HepG2 (cell line): Measurements from ENCODE around the gene BTBD17. TPM values are rescaled to one million over a fixed set of nuclear protein-coding genes. Genes with fewer than 3 reads are reported as not detected.

ENCODE experiments used
- ATAC-seq: fragments of 200-7000 bp; cut with Tn5 transposase; 3 replicates; pipeline ENCODE4 v1.9.1; 2020; ENCODE audit warnings: mild to moderate bottlenecking, moderate library complexity
- Bru-seq: library from RNA; stranded (reverse); fragments of 400-500 nt; gene quantifications from one replicate; lab custom pipeline; 2021; lab: Mats Ljungman, UMichigan
- BruChase-seq, 2 experiments: library from RNA; stranded (reverse); fragments of 400-500 nt; gene quantifications; one replicate each; lab custom pipeline; 2021; lab: Mats Ljungman, UMichigan
- BruUV-seq: library from RNA; stranded (reverse); fragments of 400-500 nt; replicated peaks from 2 replicates; lab custom pipeline; 2021; lab: Mats Ljungman, UMichigan
- CTCF ChIA-PET: fragments of 300-600 bp; formaldehyde crosslinking; extraction: SDS; loops from one replicate; lab custom pipeline; 2021; ENCODE audit warnings: low total read pairs, inconsistent platforms, low intra/inter-chr PET ratio; lab: Yijun Ruan, JAX
- POLR2A ChIA-PET: fragments of 350-600 bp; sonication (Branson Sonifier 250); formaldehyde crosslinking; loops from one replicate; lab custom pipeline; 2020; ENCODE audit warnings: antibody characterized with exemption, inconsistent platforms; lab: Yijun Ruan, JAX
- DNase-seq: peaks from one replicate; pipeline ENCODE4 v3.0.0-alpha.2; 2015; ENCODE audit warnings: low spot score
- FAIRE-seq: peaks from 3 replicates; lab custom pipeline; 2011; peaks lifted over from hg19 to GRCh38; lab: Jason Lieb, UNC
- H2AFZ ChIP-seq: one replicate; pipeline ENCODE4 v1.6.1; 2011; ENCODE audit warnings: low read length, inconsistent platforms
- H3K27ac ChIP-seq: fragments of 300-600 bp; 3 replicates; pipeline ENCODE4 v1.8.0; 2011; ENCODE audit warnings: mixed run types, mild to moderate bottlenecking, mixed read lengths, low read length, inconsistent platforms; ENCODE audit not compliant: insufficient read depth; ENCODE audit errors: extremely low read length
- H3K27me3 ChIP-seq, 2 experiments: fragments of 200-600 bp in 1 of 2; 2 replicates in 1 of 2; 3 replicates in 1 of 2; pipeline versions ENCODE4 v1.6.0 to v1.8.0; 2011; ENCODE audit warnings: low read length in 2 of 2, mild to moderate bottlenecking in 2 of 2, moderate library complexity in 2 of 2, inconsistent platforms in 1 of 2; ENCODE audit not compliant: insufficient read depth in 2 of 2, control insufficient read depth in 1 of 2
- H3K36me3 ChIP-seq, 2 experiments: fragments of 200-600 bp in 1 of 2; replicated peaks in 1 of 2; 2 replicates in 1 of 2; 3 replicates in 1 of 2; pipeline versions ENCODE4 v1.5.1 to v1.8.0; 2011; ENCODE audit warnings: low read length in 2 of 2, inconsistent platforms in 1 of 2; ENCODE audit not compliant: insufficient read depth in 2 of 2, control insufficient read depth in 1 of 2
- H3K4me1 ChIP-seq: 2 replicates; pipeline ENCODE4 v1.5.1; 2012; ENCODE audit warnings: low read length, inconsistent platforms; ENCODE audit not compliant: insufficient read depth
- H3K4me2 ChIP-seq: 2 replicates; pipeline ENCODE4 v1.6.0; 2011; ENCODE audit warnings: low read depth, low read length, inconsistent platforms
- H3K4me3 ChIP-seq, 3 experiments: fragments of 200-600 bp in 1 of 3; sonication (generic), shearing (Covaris generic) in 1 of 3; replicated peaks in 1 of 3; 2 replicates each; pipeline ENCODE4 v1.5.1; 2011 to 2016; ENCODE audit warnings: low read length in 3 of 3, inconsistent platforms in 2 of 3, low read depth in 2 of 3, mild to moderate bottlenecking in 2 of 3, control low read depth in 1 of 3, mixed read lengths in 1 of 3; ENCODE audit not compliant: insufficient read depth in 1 of 3
- H3K79me2 ChIP-seq: one replicate; pipeline ENCODE4 v1.6.1; 2011; ENCODE audit warnings: low read length, inconsistent platforms; ENCODE audit not compliant: insufficient read depth
- H3K9ac ChIP-seq: 2 replicates; pipeline ENCODE4 v1.6.0; 2011; ENCODE audit warnings: mild to moderate bottlenecking, low read depth, low read length, inconsistent platforms; ENCODE audit not compliant: insufficient read depth
- H3K9me3 ChIP-seq: 2 replicates; pipeline ENCODE4 v1.5.1; 2012; ENCODE audit warnings: mild to moderate bottlenecking, low read length
- H4K20me1 ChIP-seq: 2 replicates; pipeline ENCODE4 v1.6.0; 2011; ENCODE audit warnings: inconsistent platforms, mild to moderate bottlenecking, low read length, moderate library complexity; ENCODE audit not compliant: insufficient read depth
- AFF4 ChIP-seq: sonication (generic); formaldehyde crosslinking; IDR thresholded peaks from 2 replicates; pipeline ENCODE4 v1.4.0; 2020; ENCODE audit warnings: missing genetic modification reagents
- GABPB1 ChIP-seq: IDR thresholded peaks from 2 replicates; pipeline ENCODE4 v1.6.1; 2016; ENCODE audit warnings: mild to moderate bottlenecking, missing genetic modification reagents, moderate library complexity, missing compliant biosample characterization
- GTF3A ChIP-seq: sonication (generic); formaldehyde crosslinking; conservative IDR thresholded peaks from 2 replicates; pipeline ENCODE4 v1.4.0; 2020; ENCODE audit warnings: mild to moderate bottlenecking, missing genetic modification reagents
- HMGA1 ChIP-seq: sonication (generic); formaldehyde crosslinking; conservative IDR thresholded peaks from 2 replicates; pipeline ENCODE4 v1.4.0; 2020; ENCODE audit warnings: missing genetic modification reagents
- MIER2 ChIP-seq: IDR thresholded peaks from 2 replicates; pipeline ENCODE4 v1.6.1; 2016; ENCODE audit warnings: missing biosample characterization, missing genetic modification reagents
- NFYB ChIP-seq: sonication (generic); formaldehyde crosslinking; IDR thresholded peaks from 2 replicates; pipeline ENCODE4 v1.4.0; 2020; ENCODE audit warnings: missing genetic modification reagents
- POLR2G ChIP-seq: fragments of 200-400 bp; formaldehyde crosslinking; IDR thresholded peaks from 2 replicates; pipeline ENCODE4 v1.6.1; 2018; ENCODE audit warnings: mild to moderate bottlenecking, low read depth, low read length, moderate library complexity
- RAD21 ChIP-seq: fragments of 450-650 bp; formaldehyde crosslinking; IDR thresholded peaks from 2 replicates; pipeline ENCODE4 v1.5.0; 2020; ENCODE audit warnings: mild to moderate bottlenecking
- TBX3 ChIP-seq: fragments of 450-650 bp; IDR thresholded peaks from 2 replicates; pipeline ENCODE4 v1.6.1; 2017; ENCODE audit warnings: antibody characterized with exemption, mild to moderate bottlenecking, inconsistent platforms, borderline replicate concordance
- TRIM24 ChIP-seq: sonication (generic); formaldehyde crosslinking; IDR thresholded peaks from 2 replicates; pipeline ENCODE4 v1.8.0; 2022; ENCODE audit warnings: mild to moderate bottlenecking, missing genetic modification reagents
- ZFYVE20 ChIP-seq: sonication (generic); formaldehyde crosslinking; IDR thresholded peaks from 2 replicates; pipeline ENCODE4 v1.8.0; 2023; ENCODE audit warnings: low read depth, mild to moderate bottlenecking, moderate library complexity, missing genetic modification reagents, borderline replicate concordance
- ZNF280B ChIP-seq: sonication (generic); formaldehyde crosslinking; IDR thresholded peaks from 2 replicates; pipeline ENCODE4 v1.5.0; 2020; ENCODE audit warnings: missing genetic modification reagents, mild to moderate bottlenecking, borderline replicate concordance
- ZNF747 ChIP-seq: sonication (generic); formaldehyde crosslinking; IDR thresholded peaks from 2 replicates; pipeline ENCODE4 v1.8.1; 2023; ENCODE audit warnings: missing genetic modification reagents, mild to moderate bottlenecking, borderline replicate concordance
- ZNF768 ChIP-seq: sonication (generic); formaldehyde crosslinking; IDR thresholded peaks from 2 replicates; pipeline ENCODE4 v1.4.0; 2020; ENCODE audit warnings: missing genetic modification reagents
- WGBS: methylation state at CpG from one replicate; pipeline ENCODE4 v1.1.6; 2017; ENCODE audit warnings: low lambda C conversion rate; 5-methylcytosine and 5-hydroxymethylcytosine counted together
- in situ Hi-C: cut with HindIII; loops from 2 replicates; pipeline ENCODE4 v1.10.0; 2017; ENCODE audit warnings: low pct_unique_long_range_greater_than_20kb; ENCODE audit not compliant: extremely low pct_ligation_motif_present
- intact Hi-C: fragments of 100-400 bp; cut with micrococcal nuclease; formaldehyde crosslinking; loops from one replicate; pipeline ENCODE4 v1.10.0; 2022; ENCODE audit not compliant: unreplicated experiment
- long read RNA-seq, 2 experiments: library from RNA in 1 of 2; library from polyadenylated mRNA in 1 of 2; stranded (forward) in 1 of 2; unstranded in 1 of 2; transcript quantifications; one replicate each; pipeline ENCODE4 v2.0.0, GENCODE V29; 2019 to 2022
- polyA minus RNA-seq, 3 experiments: library from RNA; depleted of rRNA, polyadenylated mRNA; stranded (reverse); fragments of >200 nt; gene quantifications; 2 replicates each; pipeline ENCODE4 v1.2.3, GENCODE V29; 2011; ENCODE audit warnings: low replicate concordance in 1 of 3
- polyA plus RNA-seq, 8 experiments: library from polyadenylated mRNA; depleted of rRNA in 3 of 8; stranded (reverse) in 7 of 8; unstranded in 1 of 8; fragments of >200 nt; fragmentation: Illumina TruSeq in 4 of 8; extraction: Trizol in 4 of 8; gene quantifications; 2 replicates each; pipeline versions ENCODE4 v1.2.1 to v1.2.3, GENCODE V29; 2011 to 2016; ENCODE audit warnings: low read depth in 4 of 8, missing spikeins in 1 of 8, mixed read lengths in 1 of 8; ENCODE audit not compliant: insufficient read depth in 1 of 8
- total RNA-seq, 5 experiments: library from RNA; depleted of rRNA; stranded (reverse); fragments of >200 nt; fragmentation: Illumina TruSeq; extraction: Trizol; gene quantifications; 2 replicates each; pipeline ENCODE4 v1.2.3, GENCODE V29; 2016; ENCODE audit warnings: low read depth in 1 of 5

The BTBD17 gene
- total RNA-seq (2016; rRNA removed; fragmentation: Illumina TruSeq; extraction: Trizol) (not detected in 2 replicates), polyA plus RNA-seq (2011; rRNA removed) (not detected in 2 replicates), polyA minus RNA-seq (2011; rRNA and poly(A)+ RNA removed; ENCODE audit: low replicate concordance) (not detected in 2 replicates), Bru-seq, nascent RNA (not detected), BruChase-seq, experiment 1, labeled RNA remaining after a 6-hour chase (not detected), BruChase-seq, experiment 2, labeled RNA remaining after a 2-hour chase (not detected)
- total RNA-seq (2016; cell fraction: cytosol; rRNA removed; fragmentation: Illumina TruSeq; extraction: Trizol; ENCODE audit: low read depth) = not detected in 2 replicates
- not detected in 2 replicates for total RNA-seq (2016; cell fraction: insoluble cytoplasmic fraction; rRNA removed; fragmentation: Illumina TruSeq; extraction: Trizol)
- not detected in 2 replicates for total RNA-seq (2016; cell fraction: membrane; rRNA removed; fragmentation: Illumina TruSeq; extraction: Trizol)
- not detected in 2 replicates for total RNA-seq (2016; cell fraction: nucleus; rRNA removed; fragmentation: Illumina TruSeq; extraction: Trizol)
- polyA plus RNA-seq (2011; cell fraction: cytosol; rRNA removed) = not detected in 2 replicates
- 0.09 TPM in 1 of 2 replicates, not detected in the other for polyA plus RNA-seq (2011; cell fraction: nucleus; rRNA removed)
- polyA plus RNA-seq (2012) = not detected in 2 replicates
- not detected in 2 replicates for polyA plus RNA-seq (2016; cell fraction: cytosol; fragmentation: Illumina TruSeq; extraction: Trizol; ENCODE audit: low read depth)
- not detected in 2 replicates for polyA plus RNA-seq (2016; cell fraction: insoluble cytoplasmic fraction; fragmentation: Illumina TruSeq; extraction: Trizol; ENCODE audit: low read depth)
- polyA plus RNA-seq (2016; cell fraction: membrane; fragmentation: Illumina TruSeq; extraction: Trizol; ENCODE audit: low read depth) = not detected in 2 replicates
- not detected in 2 replicates for polyA plus RNA-seq (2016; cell fraction: nucleus; fragmentation: Illumina TruSeq; extraction: Trizol; ENCODE audit: insufficient read depth, low read depth)
- not detected in 2 replicates for polyA minus RNA-seq (2011; cell fraction: cytosol; rRNA and poly(A)+ RNA removed)
- not detected in 2 replicates for polyA minus RNA-seq (2011; cell fraction: nucleus; rRNA and poly(A)+ RNA removed)
- long read RNA-seq, experiment 1 = 0 reads
- long read RNA-seq, experiment 2 = 0 reads

- ChIA-PET POLR2A (no interaction called here), CTCF (interaction anchor here (2.0 kb wide), 1 partner anchor 61 kb away, joined by 10 read pairs; no protein-coding TSS in a partner anchor)
- no peak within 1 kb of the TSS for H3K27ac ChIP-seq
- H3K4me3 ChIP-seq = no peak within 1 kb of the TSS
- ATAC-seq (peak; percentile 92), FAIRE-seq (no peak), DNase-seq (peak; percentile 30)
- H2AFZ ChIP-seq = no peak within 1 kb of the TSS
- in situ Hi-C loops (no loop called here), intact Hi-C loops (loop anchor here (1.0 kb wide), 1 partner anchor 60 kb away; no protein-coding TSS in a partner anchor)
- H3K79me2 ChIP-seq = no peaks in the 10 kb centered on the region
- H3K36me3 ChIP-seq = no peaks in the 10 kb centered on the region
- H4K20me1 ChIP-seq = no peaks in the 10 kb centered on the region
- 19% methylated on average over 15 of the region's 28 CpGs for WGBS
- no peaks in the 10 kb centered on the region for H3K4me1 ChIP-seq
- peaks cover 4 to 72% of the 10 kb centered on the region in 2 experiments; a peak in 4 of 5 replicates for H3K27me3 ChIP-seq
- BruUV-seq = no TSS peak
- H3K9ac ChIP-seq = no peak within 1 kb of the TSS
- H3K4me2 ChIP-seq = no peak within 1 kb of the TSS
- H3K9me3 ChIP-seq = no peaks in the 10 kb centered on the region
- no peak for TF ChIP-seq NFYB (CRISPR knock-in tag)
- TF ChIP-seq TRIM24 = no peak
- peak; percentile 64 for TF ChIP-seq RAD21 (CRISPR knock-in tag)
- TF ChIP-seq HMGA1 (CRISPR knock-in tag) = no peak
- no peak for TF ChIP-seq MIER2 (CRISPR knock-in tag)
- TF ChIP-seq ZNF747 (CRISPR knock-in tag) = no peak
- TF ChIP-seq ZFYVE20 = no peak
- TF ChIP-seq ZNF280B (CRISPR knock-in tag) = 0 out of 2 replicates have a peak, but pooled peaks have one; percentile 24
- TF ChIP-seq AFF4 (CRISPR knock-in tag) = no peak
- TF ChIP-seq GTF3A (CRISPR knock-in tag) = no peak
- no peak for TF ChIP-seq POLR2G
- TF ChIP-seq GABPB1 (CRISPR knock-in tag) = peak; percentile 51; the same call in 1 of the 2 replicates
- TF ChIP-seq TBX3 = no peak
- TF ChIP-seq ZNF768 = no peak
These were observed at the start of gene BTBD17 for GRCh38 chr17:74361230-74362068. Gene BTBD17 (minus strand): TSS chr17:74361868. CDS start chr17:74361819, 49 bp downstream.
